Activated T-cell treated with anti-CD3 and anti-CD28 coated beads for 1 hour (primary cell): ENCODE data around the gene RTN4RL1.

Experiments
- DNase-seq: peaks from one replicate; pipeline ENCODE4 v3.0.0-alpha.2; 2020; ENCODE audit warnings: low read depth

RTN4RL1 gene

GRCh38 chr17:2047590-2047989 lies 22.5 kb upstream of the RTN4RL1 start:
- no peak for DNase-seq

GRCh38 chr17:2044263-2044894 lies 19.2 kb upstream of the RTN4RL1 start:
- DNase-seq = no peak

- no peak for DNase-seq
Observed at GRCh38 chr17:2043785-2044184, 18.7 kb upstream of the RTN4RL1 start.

GRCh38 chr17:2042933-2043332 lies 17.8 kb upstream of the RTN4RL1 start:
- DNase-seq = no peak

- no peak for DNase-seq
Observed at GRCh38 chr17:2042390-2042847, 17.3 kb upstream of the RTN4RL1 start.

- DNase-seq = peak; percentile 98
Observed at GRCh38 chr17:2041561-2042389, 16.6 kb upstream of the RTN4RL1 start, which contains the start of gene OVCA2. Gene OVCA2, plus strand, starts transcription at chr17:2042022. Its CDS starts 26 bp downstream, at chr17:2042048.

- no peak for DNase-seq
Observed at GRCh38 chr17:2040942-2041560, 15.9 kb upstream of the RTN4RL1 start.

GRCh38 chr17:2040219-2040827 lies 15.2 kb upstream of the RTN4RL1 start:
- DNase-seq = no peak

- DNase-seq = no peak
Observed at GRCh38 chr17:2037155-2037554, 12.0 kb upstream of the RTN4RL1 start.

GRCh38 chr17:2035541-2036488 lies 10.7 kb upstream of the RTN4RL1 start:
- DNase-seq = no peak

GRCh38 chr17:2034806-2035540 lies 9.8 kb upstream of the RTN4RL1 start:
- DNase-seq = no peak

GRCh38 chr17:2034157-2034556 lies 9.0 kb upstream of the RTN4RL1 start:
- no peak for DNase-seq

GRCh38 chr17:2033153-2033552 lies 8.0 kb upstream of the RTN4RL1 start:
- no peak for DNase-seq

GRCh38 chr17:2030779-2031163 lies 5.6 kb upstream of the RTN4RL1 start:
- no peak for DNase-seq

GRCh38 chr17:2029911-2030778 lies 5.0 kb upstream of the RTN4RL1 start, which contains the start of gene DPH1:
Gene DPH1, plus strand, starts transcription at chr17:2030153. Its CDS starts 17 bp downstream, at chr17:2030170.
- peak; percentile 77 for DNase-seq

- DNase-seq = no peak
Observed at GRCh38 chr17:2028737-2029136, 3.6 kb upstream of the RTN4RL1 start.

- DNase-seq = no peak
Observed at GRCh38 chr17:2028234-2028614, 3.1 kb upstream of the RTN4RL1 start.

GRCh38 chr17:2027528-2028233 lies 2.5 kb upstream of the RTN4RL1 start:
- DNase-seq = no peak
